SK-N-MC (cell line): Measurements from ENCODE around the gene EXOC3L2.

Source experiments
- EZH2 ChIP-seq: fragments of 200-600 bp; sonication (generic); IDR thresholded peaks from one replicate; pipeline ENCODE4 v1.6.1; 2017; ENCODE audit warnings: antibody characterized with exemption
- POLR2AphosphoS5 ChIP-seq: IDR thresholded peaks from 2 replicates; pipeline ENCODE4 v1.6.1; 2012; ENCODE audit warnings: mild to moderate bottlenecking, low read depth, low read length, borderline replicate concordance

GRCh38 chr19:45170146-45171106 is 74.8 kb downstream of the EXOC3L2 start:
- no peak for TF ChIP-seq POLR2AphosphoS5
- no peak for TF ChIP-seq EZH2
